Adrenal gland (tissue), 5 donors: ENCODE results near the gene TNFRSF14.

Experiments
- CTCF ChIP-seq, 6 experiments: fragments of 450-650 bp in 4 of 6; fragments of 200-600 bp in 2 of 6; sonication (generic) in 1 of 6; IDR thresholded peaks; 1 replicate in 5 of 6; 2 replicates in 1 of 6; pipeline versions ENCODE4 v1.5.1 to v1.8.0; 2016 to 2021; ENCODE audit warnings: antibody characterized with exemption in 6 of 6, mild to moderate bottlenecking in 2 of 6, moderate library complexity in 1 of 6
- POLR2A ChIP-seq, 2 donors: fragments of 450-650 bp; IDR thresholded peaks; one replicate each; pipeline ENCODE4 v1.6.1; 2017; ENCODE audit warnings: antibody characterized with exemption in 2 of 2, mild to moderate bottlenecking in 2 of 2, moderate library complexity in 1 of 2
- donor health status: DM: no; HTN: no; CAD: no.

GRCh38 chr1:2542246-2542915 is 13.8 kb upstream of the TNFRSF14 start:
- TF ChIP-seq CTCF (IDR thresholded peaks at IDR 0.05) (no peak), POLR2A (IDR thresholded peaks at IDR 0.05) (no peak)
